ENCODE results near the gene FOXL3.
"Not testable (repeated sequence)": the region's sequence is repeated elsewhere in the genome, so short reads cannot be mapped to it uniquely, and the experiment has no call there.

FOXL3 gene

GRCh38 chr7:255721-256361, 34.1 kb upstream of the FOXL3 start:
- DNase-seq = no peak

- DNase-seq = no peak
These were observed 33.5 kb upstream of the FOXL3 start for GRCh38 chr7:256461-256940.

GRCh38 chr7:256981-257646, 32.9 kb upstream of the FOXL3 start:
- no peak for DNase-seq

- no peak for DNase-seq
These were observed 32.4 kb upstream of the FOXL3 start for GRCh38 chr7:257647-257992.

GRCh38 chr7:258476-259190, 31.3 kb upstream of the FOXL3 start:
- no peak for DNase-seq

GRCh38 chr7:259191-259505, 30.8 kb upstream of the FOXL3 start:
- DNase-seq = no peak

- DNase-seq = no peak
These were observed 30.1 kb upstream of the FOXL3 start for GRCh38 chr7:259751-260405.

GRCh38 chr7:260441-261281, 29.3 kb upstream of the FOXL3 start:
- no peak for DNase-seq

GRCh38 chr7:261341-262250, 28.4 kb upstream of the FOXL3 start:
- no peak for DNase-seq

- DNase-seq = no peak
These were observed 27.8 kb upstream of the FOXL3 start for GRCh38 chr7:262251-262572.

GRCh38 chr7:262631-263311, 27.2 kb upstream of the FOXL3 start:
- not testable (repeated sequence) for DNase-seq

- not testable (repeated sequence) for DNase-seq
These were observed 26.3 kb upstream of the FOXL3 start for GRCh38 chr7:263483-264351.

GRCh38 chr7:264541-265191, 25.3 kb upstream of the FOXL3 start:
- no peak for DNase-seq

- no peak for DNase-seq
These were observed 24.6 kb upstream of the FOXL3 start for GRCh38 chr7:265192-265997.

- no peak for DNase-seq
These were observed 23.7 kb upstream of the FOXL3 start for GRCh38 chr7:265998-266850.

- no peak for DNase-seq
These were observed 22.8 kb upstream of the FOXL3 start for GRCh38 chr7:266851-267840.

- no peak for DNase-seq
These were observed 21.0 kb upstream of the FOXL3 start for GRCh38 chr7:268991-269390.
